ENCODE results near the gene NPAS3. TPM values are rescaled to one million over a fixed set of nuclear protein-coding genes. Genes with fewer than 3 reads are reported as not detected.

The NPAS3 gene
- total RNA-seq, 1 donor from 2014 or later: 2.4 TPM

DNA sequence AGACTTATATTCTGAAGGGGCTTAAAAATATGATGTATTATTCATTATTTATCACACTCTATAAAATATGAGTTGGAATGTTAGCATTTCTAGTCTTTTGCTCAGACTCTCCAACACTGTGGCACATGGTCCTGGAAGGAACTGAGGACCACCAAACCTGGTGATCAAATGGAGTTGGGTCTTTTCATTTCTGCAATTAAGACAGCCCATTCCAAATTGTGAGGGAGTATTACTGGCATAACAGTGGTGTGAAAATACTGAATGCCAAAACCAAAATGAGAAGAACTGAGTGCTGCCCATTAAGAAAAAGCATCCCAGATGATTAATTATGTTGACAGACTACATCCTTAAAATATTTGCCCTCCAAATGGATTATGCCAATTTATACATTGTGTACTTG lies 90.8 kb downstream of the NPAS3 start:
- Mint-ChIP-seq H3K27me3 (ENCODE audit: unreplicated experiment) (no peaks in the 10 kb centered on the region), H3K9me3 (ENCODE audit: unreplicated experiment) (no peaks in the 10 kb centered on the region), H3K4me1 (ENCODE audit: unreplicated experiment) (peaks cover 6% of the 10 kb centered on the region), H3K36me3 (ENCODE audit: unreplicated experiment) (no peaks in the 10 kb centered on the region), H3K4me3 (ENCODE audit: unreplicated experiment) (no peak overlapping the region), H3K27ac (ENCODE audit: unreplicated experiment) (no peak overlapping the region)
- no peak for DNase-seq (ENCODE audit: extremely low spot score, unreplicated experiment)
- TF ChIP-seq, protein P1, sequence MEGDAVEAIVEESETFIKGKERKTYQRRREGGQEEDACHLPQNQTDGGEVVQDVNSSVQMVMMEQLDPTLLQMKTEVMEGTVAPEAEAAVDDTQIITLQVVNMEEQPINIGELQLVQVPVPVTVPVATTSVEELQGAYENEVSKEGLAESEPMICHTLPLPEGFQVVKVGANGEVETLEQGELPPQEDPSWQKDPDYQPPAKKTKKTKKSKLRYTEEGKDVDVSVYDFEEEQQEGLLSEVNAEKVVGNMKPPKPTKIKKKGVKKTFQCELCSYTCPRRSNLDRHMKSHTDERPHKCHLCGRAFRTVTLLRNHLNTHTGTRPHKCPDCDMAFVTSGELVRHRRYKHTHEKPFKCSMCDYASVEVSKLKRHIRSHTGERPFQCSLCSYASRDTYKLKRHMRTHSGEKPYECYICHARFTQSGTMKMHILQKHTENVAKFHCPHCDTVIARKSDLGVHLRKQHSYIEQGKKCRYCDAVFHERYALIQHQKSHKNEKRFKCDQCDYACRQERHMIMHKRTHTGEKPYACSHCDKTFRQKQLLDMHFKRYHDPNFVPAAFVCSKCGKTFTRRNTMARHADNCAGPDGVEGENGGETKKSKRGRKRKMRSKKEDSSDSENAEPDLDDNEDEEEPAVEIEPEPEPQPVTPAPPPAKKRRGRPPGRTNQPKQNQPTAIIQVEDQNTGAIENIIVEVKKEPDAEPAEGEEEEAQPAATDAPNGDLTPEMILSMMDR (IDR thresholded peaks at IDR 0.05): no peak

DNA sequence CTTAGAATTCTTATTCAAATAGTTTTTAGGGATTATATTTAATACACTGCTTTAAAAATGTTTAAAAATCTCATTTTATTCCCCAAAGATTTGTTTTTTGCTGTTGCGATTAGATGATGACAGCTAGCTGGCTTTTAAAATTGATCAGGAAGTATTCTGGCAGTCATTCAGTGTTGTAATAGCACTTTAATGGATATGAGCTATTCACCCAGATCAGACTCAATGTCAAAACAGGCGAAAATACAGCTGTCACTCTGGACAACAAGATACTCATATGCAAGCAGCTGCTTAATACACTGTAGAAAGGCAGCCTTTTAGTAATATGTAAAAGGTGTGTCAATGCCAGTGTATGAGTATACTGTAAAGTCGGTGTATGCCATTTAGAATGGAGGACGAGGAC lies 91.7 kb downstream of the NPAS3 start:
- DNase-seq (ENCODE audit: extremely low spot score, unreplicated experiment): no peak
- TF ChIP-seq, protein P1 (IDR thresholded peaks at IDR 0.05): no peak
- peaks cover 6% of the 10 kb centered on the region for H3K4me1 Mint-ChIP-seq (ENCODE audit: unreplicated experiment)
- H3K4me3 Mint-ChIP-seq (ENCODE audit: unreplicated experiment): no peak overlapping the region
- H3K9me3 Mint-ChIP-seq (ENCODE audit: unreplicated experiment): no peaks in the 10 kb centered on the region
- H3K36me3 Mint-ChIP-seq (ENCODE audit: unreplicated experiment): no peaks in the 10 kb centered on the region
- no peak overlapping the region for H3K27ac Mint-ChIP-seq (ENCODE audit: unreplicated experiment)
- no peaks in the 10 kb centered on the region for H3K27me3 Mint-ChIP-seq (ENCODE audit: unreplicated experiment)

DNA sequence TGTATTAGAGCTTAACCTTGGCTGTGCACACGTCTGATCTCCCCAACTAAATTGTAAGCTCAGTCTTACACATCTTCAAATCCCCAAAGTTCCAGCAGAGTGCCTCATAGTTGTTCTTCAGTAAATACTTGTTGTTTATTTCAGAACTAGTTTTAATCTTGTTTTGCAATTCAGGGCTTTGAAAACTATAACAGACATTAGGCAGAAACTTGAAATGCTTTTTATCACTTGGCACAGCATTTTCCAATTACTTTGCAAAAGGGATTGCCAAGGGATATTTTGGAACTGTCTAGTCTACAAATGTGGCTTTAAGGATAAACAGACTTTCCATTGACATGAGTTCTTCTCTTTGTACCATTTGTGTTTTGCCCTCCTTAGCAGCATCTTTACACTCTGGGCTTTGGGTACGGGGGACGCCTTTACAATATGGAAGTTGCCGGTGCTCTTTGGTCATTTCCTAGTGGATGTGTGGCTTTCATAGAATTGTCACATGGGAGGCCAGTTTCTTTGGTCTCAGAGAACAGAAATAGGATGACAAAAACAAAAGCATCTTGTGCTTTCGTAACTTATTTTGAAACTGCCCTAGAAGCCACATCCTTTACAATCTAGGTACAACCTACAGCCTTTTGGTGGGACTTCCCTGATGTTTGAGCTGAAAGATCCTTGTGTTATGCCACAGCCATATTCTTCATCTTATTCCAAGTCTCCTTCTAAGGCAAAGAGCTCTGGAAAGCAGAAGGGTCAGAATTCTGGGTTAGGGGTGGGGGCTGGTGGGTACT lies 96.9 kb downstream of the NPAS3 start:
- Mint-ChIP-seq H3K9me3 (ENCODE audit: unreplicated experiment) (no peaks in the 10 kb centered on the region), H3K27ac (ENCODE audit: unreplicated experiment) (no peak overlapping the region), H3K27me3 (ENCODE audit: unreplicated experiment) (no peaks in the 10 kb centered on the region), H3K4me1 (ENCODE audit: unreplicated experiment) (no peaks in the 10 kb centered on the region), H3K36me3 (ENCODE audit: unreplicated experiment) (no peaks in the 10 kb centered on the region), H3K4me3 (ENCODE audit: unreplicated experiment) (no peak overlapping the region)
- no peak for DNase-seq (ENCODE audit: extremely low spot score, unreplicated experiment)
- TF ChIP-seq, protein P1 (IDR thresholded peaks at IDR 0.05): no peak

DNA sequence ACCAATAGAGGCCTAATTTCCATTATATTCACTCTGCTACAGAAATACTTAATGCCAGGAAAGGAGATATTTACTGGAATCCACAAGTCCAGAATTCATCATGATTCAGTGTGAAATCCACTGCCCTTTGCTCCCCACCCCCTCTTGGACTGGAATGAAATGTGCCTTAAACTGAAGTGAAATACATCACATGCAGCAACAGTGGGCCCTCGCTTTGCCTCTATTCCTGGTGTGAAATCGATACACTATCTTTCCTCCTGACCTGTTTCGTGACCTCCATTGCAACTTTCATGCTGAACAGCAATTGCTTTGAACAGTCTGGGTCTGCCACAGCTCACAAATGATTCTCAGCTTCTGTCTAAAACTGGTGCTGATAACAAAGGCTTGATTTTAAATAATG lies 100.6 kb downstream of the NPAS3 start:
- Mint-ChIP-seq H3K27me3 (ENCODE audit: unreplicated experiment) (peaks cover 2% of the 10 kb centered on the region), H3K27ac (ENCODE audit: unreplicated experiment) (no peak overlapping the region), H3K4me3 (ENCODE audit: unreplicated experiment) (no peak overlapping the region), H3K36me3 (ENCODE audit: unreplicated experiment) (no peaks in the 10 kb centered on the region), H3K9me3 (ENCODE audit: unreplicated experiment) (no peaks in the 10 kb centered on the region), H3K4me1 (ENCODE audit: unreplicated experiment) (no peaks in the 10 kb centered on the region)
- DNase-seq (ENCODE audit: extremely low spot score, unreplicated experiment): no peak
- TF ChIP-seq, protein P1 (IDR thresholded peaks at IDR 0.05): no peak

DNA sequence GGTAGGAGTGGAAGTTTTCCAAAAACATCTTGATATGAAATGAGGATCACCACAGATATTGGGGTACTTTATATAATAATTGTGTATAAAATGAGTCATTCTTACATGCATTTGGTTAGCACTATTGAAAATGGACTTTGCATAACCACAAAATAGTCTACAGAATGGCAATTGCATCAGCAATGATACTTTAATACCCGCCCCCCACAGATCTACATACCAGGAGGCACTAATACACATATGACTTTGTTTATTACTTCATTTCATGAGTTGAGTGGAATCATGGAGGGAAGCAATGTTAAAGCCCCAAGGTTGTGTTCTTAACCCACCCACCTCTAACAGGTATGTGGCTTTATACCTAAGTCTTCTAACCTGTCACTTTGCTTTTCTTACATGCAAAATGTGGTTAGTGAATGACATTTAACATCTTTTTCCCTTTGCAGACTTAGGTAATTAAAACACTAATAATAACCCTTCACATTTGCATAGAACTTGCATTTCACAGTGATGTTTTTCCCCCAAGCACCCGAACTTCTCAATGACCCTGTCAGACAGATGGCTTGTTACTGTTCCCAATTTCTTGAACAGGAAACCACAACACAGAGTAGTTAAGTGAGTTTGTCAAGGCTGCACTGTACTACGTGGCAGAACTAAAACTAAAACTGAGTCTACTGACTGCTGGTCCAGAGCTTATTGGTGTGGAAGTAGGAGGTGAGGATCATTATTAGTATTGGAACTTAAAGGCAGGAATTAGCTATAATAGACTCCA lies 101.9 kb downstream of the NPAS3 start:
- no peak overlapping the region for H3K27ac Mint-ChIP-seq (ENCODE audit: unreplicated experiment)
- H3K4me3 Mint-ChIP-seq (ENCODE audit: unreplicated experiment): no peak overlapping the region
- H3K9me3 Mint-ChIP-seq (ENCODE audit: unreplicated experiment): peaks cover 10% of the 10 kb centered on the region
- DNase-seq (ENCODE audit: extremely low spot score, unreplicated experiment): no peak
- H3K4me1 Mint-ChIP-seq (ENCODE audit: unreplicated experiment): no peaks in the 10 kb centered on the region
- TF ChIP-seq, protein P1 (IDR thresholded peaks at IDR 0.05): no peak
- peaks cover 2% of the 10 kb centered on the region for H3K27me3 Mint-ChIP-seq (ENCODE audit: unreplicated experiment)
- no peaks in the 10 kb centered on the region for H3K36me3 Mint-ChIP-seq (ENCODE audit: unreplicated experiment)
